BJ (cell line): ENCODE data around the gene ABCG5. TPM values are rescaled to one million over a fixed set of nuclear protein-coding genes. Genes with fewer than 3 reads are reported as not detected.

Experiments
- CTCF ChIA-PET: fragments of 350-600 bp; formaldehyde crosslinking; extraction: SDS; loops from one replicate; lab custom pipeline; 2021; ENCODE audit warnings: antibody characterized with exemption, inconsistent platforms; lab: Yijun Ruan, JAX
- POLR2A ChIA-PET: fragments of 300-600 bp; sonication (Branson Sonifier 250); formaldehyde crosslinking; extraction: SDS; loops from one replicate; lab custom pipeline; 2021; ENCODE audit warnings: antibody characterized with exemption; lab: Charles Lee
- DNase-seq: peaks from one replicate; pipeline ENCODE4 v3.0.0-alpha.2; 2011; ENCODE audit warnings: low read depth
- H3K27me3 ChIP-seq: 2 replicates; pipeline ENCODE4 v1.6.0; 2011; ENCODE audit warnings: low read length; ENCODE audit not compliant: control insufficient read depth, insufficient read depth
- H3K36me3 ChIP-seq: 2 replicates; pipeline ENCODE4 v1.5.1; 2011; ENCODE audit warnings: low read length; ENCODE audit not compliant: control insufficient read depth, insufficient read depth
- H3K4me3 ChIP-seq: 2 replicates; pipeline ENCODE4 v1.5.1; 2011; ENCODE audit warnings: low read depth, mild to moderate bottlenecking, control low read depth, low read length
- polyA plus RNA-seq: library from polyadenylated mRNA; depleted of rRNA; stranded (reverse); fragments of >200 nt; gene quantifications from 2 replicates; pipeline ENCODE4 v1.2.3, GENCODE V29; 2011
- TF ChIP-seq, protein P1 (sequence below): IDR thresholded peaks from 2 replicates; pipeline ENCODE4 v1.5.1; 2011; ENCODE audit warnings: low read depth, mild to moderate bottlenecking, control low read depth, inconsistent platforms, low read length, moderate library complexity; ENCODE audit not compliant: insufficient read depth

The ABCG5 gene
- polyA plus RNA-seq, 1 experiment = not detected

DNA sequence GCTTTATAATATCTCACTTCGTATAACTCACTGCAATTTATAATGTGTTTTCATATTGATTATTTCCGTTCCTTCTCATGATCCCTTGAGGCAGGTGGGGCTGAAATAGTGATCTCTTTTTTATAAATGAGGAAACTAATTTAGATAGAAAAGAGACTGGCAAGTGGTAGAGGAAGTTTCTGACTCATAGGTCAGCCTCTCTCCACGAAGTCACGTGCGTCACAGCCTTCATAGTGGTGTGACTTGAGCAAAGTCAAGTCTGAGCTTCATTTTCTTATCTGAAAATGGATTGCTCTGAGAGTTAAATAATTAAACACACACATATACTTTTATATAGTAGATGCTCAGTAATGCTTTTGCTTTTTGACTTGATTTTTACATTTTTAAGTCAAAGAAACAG lies 19.9 kb downstream of the ABCG5 start:
- TF ChIP-seq, protein P1, sequence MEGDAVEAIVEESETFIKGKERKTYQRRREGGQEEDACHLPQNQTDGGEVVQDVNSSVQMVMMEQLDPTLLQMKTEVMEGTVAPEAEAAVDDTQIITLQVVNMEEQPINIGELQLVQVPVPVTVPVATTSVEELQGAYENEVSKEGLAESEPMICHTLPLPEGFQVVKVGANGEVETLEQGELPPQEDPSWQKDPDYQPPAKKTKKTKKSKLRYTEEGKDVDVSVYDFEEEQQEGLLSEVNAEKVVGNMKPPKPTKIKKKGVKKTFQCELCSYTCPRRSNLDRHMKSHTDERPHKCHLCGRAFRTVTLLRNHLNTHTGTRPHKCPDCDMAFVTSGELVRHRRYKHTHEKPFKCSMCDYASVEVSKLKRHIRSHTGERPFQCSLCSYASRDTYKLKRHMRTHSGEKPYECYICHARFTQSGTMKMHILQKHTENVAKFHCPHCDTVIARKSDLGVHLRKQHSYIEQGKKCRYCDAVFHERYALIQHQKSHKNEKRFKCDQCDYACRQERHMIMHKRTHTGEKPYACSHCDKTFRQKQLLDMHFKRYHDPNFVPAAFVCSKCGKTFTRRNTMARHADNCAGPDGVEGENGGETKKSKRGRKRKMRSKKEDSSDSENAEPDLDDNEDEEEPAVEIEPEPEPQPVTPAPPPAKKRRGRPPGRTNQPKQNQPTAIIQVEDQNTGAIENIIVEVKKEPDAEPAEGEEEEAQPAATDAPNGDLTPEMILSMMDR = no peak
- H3K27me3 ChIP-seq = no peaks in the 10 kb centered on the region; the same call in 1 of the 2 replicates
- ChIA-PET POLR2A (no interaction called here), CTCF (no interaction called here)
- no peak for DNase-seq
- no peak overlapping the region for H3K4me3 ChIP-seq
- H3K36me3 ChIP-seq = no peaks in the 10 kb centered on the region

GRCh38 chr2:43814711-43815110 lies 23.9 kb downstream of the ABCG5 start:
- no peak for DNase-seq
- CTCF ChIA-PET = no interaction called here
- no peaks in the 10 kb centered on the region for H3K36me3 ChIP-seq
- POLR2A ChIA-PET = no interaction called here
- TF ChIP-seq, protein P1 = no peak
- no peaks in the 10 kb centered on the region for H3K27me3 ChIP-seq
- H3K4me3 ChIP-seq = no peak overlapping the region

GRCh38 chr2:43812947-43813346 lies 25.7 kb downstream of the ABCG5 start:
- CTCF ChIA-PET = no interaction called here
- H3K27me3 ChIP-seq = no peaks in the 10 kb centered on the region
- TF ChIP-seq, protein P1 = no peak
- DNase-seq = no peak
- POLR2A ChIA-PET = no interaction called here
- H3K4me3 ChIP-seq = no peak overlapping the region
- H3K36me3 ChIP-seq = no peaks in the 10 kb centered on the region

GRCh38 chr2:43812006-43812405 lies 26.6 kb downstream of the ABCG5 start:
- CTCF ChIA-PET = no interaction called here
- H3K4me3 ChIP-seq = no peak overlapping the region
- POLR2A ChIA-PET = no interaction called here
- no peak for DNase-seq
- no peaks in the 10 kb centered on the region for H3K27me3 ChIP-seq
- TF ChIP-seq, protein P1 = no peak
- no peaks in the 10 kb centered on the region for H3K36me3 ChIP-seq

- no peaks in the 10 kb centered on the region for H3K27me3 ChIP-seq
- TF ChIP-seq, protein P1 = no peak
- no peak for DNase-seq
- H3K36me3 ChIP-seq = no peaks in the 10 kb centered on the region
- ChIA-PET POLR2A (no interaction called here), CTCF (no interaction called here)
- no peak overlapping the region for H3K4me3 ChIP-seq
These were observed 27.8 kb downstream of the ABCG5 start for GRCh38 chr2:43810888-43811287.
